Spleen (tissue), 11 donors: ENCODE results near the gene RNF208. TPM values are rescaled to one million over a fixed set of nuclear protein-coding genes. Genes with fewer than 3 reads are reported as not detected.
A peak's percentile ranks its signal among the peaks of the same experiment; 100 is the strongest.

Experiments used
- DNase-seq: peaks from one replicate; pipeline ENCODE4 v3.0.0-alpha.2; 2020
- H3K27ac ChIP-seq, 8 donors: fragments of 200-600 bp; sonication (generic) in 7 of 8; 1 replicate in 4 of 8; 2 replicates in 4 of 8; pipeline versions ENCODE4 v1.5.0 to v1.8.0; 2016 to 2021; ENCODE audit warnings: inconsistent platforms in 4 of 8, mild to moderate bottlenecking in 4 of 8, moderate library complexity in 1 of 8
- H3K27me3 ChIP-seq, 7 donors: fragments of 200-600 bp; sonication (generic) in 6 of 7; replicated peaks in 1 of 7; 1 replicate in 4 of 7; 2 replicates in 3 of 7; pipeline versions ENCODE4 v1.5.0 to v1.8.0; 2016 to 2021; ENCODE audit warnings: inconsistent platforms in 3 of 7, mild to moderate bottlenecking in 1 of 7
- H3K36me3 ChIP-seq, 6 donors: fragments of 200-600 bp; sonication (generic) in 5 of 6; 1 replicate in 4 of 6; 2 replicates in 2 of 6; pipeline versions ENCODE4 v1.5.0 to v1.8.0; 2016 to 2021; ENCODE audit warnings: inconsistent platforms in 2 of 6
- H3K4me1 ChIP-seq, 6 donors: fragments of 200-600 bp; sonication (generic) in 5 of 6; 1 replicate in 3 of 6; 2 replicates in 3 of 6; pipeline versions ENCODE4 v1.5.0 to v1.8.0; 2016 to 2021; ENCODE audit warnings: inconsistent platforms in 3 of 6
- H3K4me3 ChIP-seq, 8 donors: fragments of 200-600 bp; sonication (generic) in 7 of 8; 1 replicate in 4 of 8; 2 replicates in 4 of 8; pipeline versions ENCODE4 v1.5.0 to v1.8.0; 2016 to 2021; ENCODE audit warnings: inconsistent platforms in 4 of 8, mild to moderate bottlenecking in 4 of 8, moderate library complexity in 2 of 8
- H3K9me3 ChIP-seq, 8 donors: fragments of 200-600 bp; sonication (generic) in 7 of 8; 1 replicate in 4 of 8; 2 replicates in 4 of 8; pipeline versions ENCODE4 v1.5.0 to v1.8.0; 2016 to 2021; ENCODE audit warnings: inconsistent platforms in 4 of 8
- CTCF ChIP-seq, 11 experiments: fragments of 200-600 bp in 7 of 11; fragments of 450-650 bp in 4 of 11; sonication (generic) in 4 of 11; IDR thresholded peaks in 8 of 11; conservative IDR thresholded peaks in 3 of 11; 1 replicate in 7 of 11; 2 replicates in 4 of 11; pipeline versions ENCODE4 v1.4.0 to v1.8.0; 2016 to 2021; ENCODE audit warnings: antibody characterized with exemption in 11 of 11, inconsistent platforms in 4 of 11, mild to moderate bottlenecking in 1 of 11
- POLR2A ChIP-seq, 3 donors: fragments of 450-650 bp; IDR thresholded peaks; one replicate each; pipeline ENCODE4 v1.5.1; 2017; ENCODE audit warnings: antibody characterized with exemption in 3 of 3, mild to moderate bottlenecking in 1 of 3
- POLR2AphosphoS5 ChIP-seq, 3 donors: sonication (generic); formaldehyde crosslinking; IDR thresholded peaks; one replicate each; pipeline ENCODE4 v1.5.1; 2017; ENCODE audit warnings: antibody characterized with exemption in 3 of 3
- WGBS, 5 donors: extraction: QIAGEN DNeasy Blood & Tissue Kit in 3 of 5; methylation state at CpG; one replicate each; pipeline versions ENCODE4 v1.1.5 to v1.1.7; 2013 to 2018; 5-methylcytosine and 5-hydroxymethylcytosine counted together
- intact Hi-C: fragments of 100-400 bp; cut with DNase I; formaldehyde crosslinking; loops from one replicate; pipeline ENCODE4 v1.15.0; 2023; ENCODE audit warnings: low total_unique reads
- polyA plus RNA-seq, 3 donors: library from polyadenylated mRNA; stranded (reverse); fragments of 200-250 nt; gene quantifications; one replicate each; pipeline ENCODE4 v1.2.1, GENCODE V29; 2013
- total RNA-seq, 7 donors: library from RNA; depleted of rRNA in 3 of 7; stranded (reverse); fragments of >200 nt in 3 of 7; fragmentation: NEBNext Ultra II Directional in 4 of 7; extraction: Animal tissue kit (Norgen Biotek cat#: 25700) in 4 of 7; gene quantifications; one replicate each; pipeline versions ENCODE4 v1.1.0 to v1.2.1, GENCODE V29; 2016 to 2021
- donor health status: healthy with polysubstance abuse.
- donor health status: DM: no; HTN: no; CAD: no; lungs with moderate emphysema.
- donor health status: DM: no; HTN: no; CAD: no.
- donor health status: Bipolar disorder and iron deficiency.
- donor health status: healthy.
- donor health status: DM: no; HTN: no; CAD: no.
- donor health status: DM: yes; HTN: yes; CAD: no.

Gene RNF208
- total and polyA plus RNA-seq, 10 donors = 1.2 to 6.2 (median 2.7) TPM

- H3K4me1 ChIP-seq = peaks cover 25 to 79% (median 55%) of the 10 kb centered on the region in 6 donors
- DNase-seq = no peak
- 83 to 100% (median 86%) methylated on average over 1 to 11 of the region's 11 CpGs for WGBS, 5 donors
- intact Hi-C loops = no loop called here
- H3K27me3 ChIP-seq = peaks cover 0 to 9% (median 0%) of the 10 kb centered on the region in 7 donors
- peak overlapping the region in 2 of 8 donors; percentile 58 to 78 for H3K4me3 ChIP-seq
- H3K36me3 ChIP-seq = no peaks in the 10 kb centered on the region
- TF ChIP-seq POLR2A (IDR thresholded peaks at IDR 0.05) (no peak), POLR2AphosphoS5 (IDR thresholded peaks at IDR 0.05) (peak in 1 of 3 donors; percentile 7), CTCF (IDR thresholded peaks at IDR 0.05 in 8 of 11, conservative IDR thresholded peaks at IDR 0.05 in 3 of 11) (no peak)
- H3K9me3 ChIP-seq = no peaks in the 10 kb centered on the region
- H3K27ac ChIP-seq = no peak overlapping the region
These were observed 23.1 kb downstream of the RNF208 start for GRCh38 chr9:137198902-137199283.

GRCh38 chr9:137198051-137198901 lies 23.8 kb downstream of the RNF208 start:
- intact Hi-C loops = no loop called here
- DNase-seq = no peak
- Histone ChIP-seq H3K4me3 (peak overlapping the region in 1 of 8 donors; percentile 78), H3K27me3 (peaks cover 0 to 9% (median 0%) of the 10 kb centered on the region in 7 donors), H3K9me3 (no peaks in the 10 kb centered on the region), H3K27ac (no peak overlapping the region), H3K4me1 (peaks cover 19 to 74% (median 49%) of the 10 kb centered on the region in 6 donors), H3K36me3 (no peaks in the 10 kb centered on the region)
- WGBS, 5 donors = 79 to 94% (median 84%) methylated on average over 13 to 19 of the region's 19 CpGs
- no peak for TF ChIP-seq POLR2A (IDR thresholded peaks at IDR 0.05)
- TF ChIP-seq CTCF (IDR thresholded peaks at IDR 0.05 in 8 of 11, conservative IDR thresholded peaks at IDR 0.05 in 3 of 11) = no peak
- TF ChIP-seq POLR2AphosphoS5 (IDR thresholded peaks at IDR 0.05) = no peak

GRCh38 chr9:137195525-137196220 lies 26.4 kb downstream of the RNF208 start:
- DNase-seq = no peak
- intact Hi-C loops = no loop called here
- no peak overlapping the region for H3K4me3 ChIP-seq
- H3K36me3 ChIP-seq = peaks cover 0 to 19% (median 3%) of the 10 kb centered on the region in 6 donors
- no peak overlapping the region for H3K27ac ChIP-seq
- H3K9me3 ChIP-seq = no peaks in the 10 kb centered on the region
- peaks cover 8 to 58% (median 32%) of the 10 kb centered on the region in 6 donors for H3K4me1 ChIP-seq
- 85 to 94% (median 91%) methylated on average over 12 to 21 of the region's 21 CpGs for WGBS, 5 donors
- TF ChIP-seq CTCF (IDR thresholded peaks at IDR 0.05 in 8 of 11, conservative IDR thresholded peaks at IDR 0.05 in 3 of 11) (no peak), POLR2A (IDR thresholded peaks at IDR 0.05) (no peak), POLR2AphosphoS5 (IDR thresholded peaks at IDR 0.05) (no peak)
- peaks cover 0 to 9% (median 0%) of the 10 kb centered on the region in 7 donors for H3K27me3 ChIP-seq

- no peak overlapping the region for H3K27ac ChIP-seq
- intact Hi-C loops = no loop called here
- no peak overlapping the region for H3K4me3 ChIP-seq
These were observed 27.1 kb downstream of the RNF208 start for GRCh38 chr9:137194909-137195308.

More at GRCh38 chr9:137194909-137195308, 27.1 kb downstream of the RNF208 start:
- H3K4me1 ChIP-seq = peaks cover 13 to 66% (median 39%) of the 10 kb centered on the region in 6 donors
- DNase-seq = no peak
- H3K27me3 ChIP-seq = peaks cover 0 to 9% (median 0%) of the 10 kb centered on the region in 7 donors
- H3K9me3 ChIP-seq = no peaks in the 10 kb centered on the region
- TF ChIP-seq CTCF (IDR thresholded peaks at IDR 0.05 in 8 of 11, conservative IDR thresholded peaks at IDR 0.05 in 3 of 11) (no peak), POLR2AphosphoS5 (IDR thresholded peaks at IDR 0.05) (no peak), POLR2A (IDR thresholded peaks at IDR 0.05) (no peak)
- 83 to 100% (median 90%) methylated on average over 6 to 10 of the region's 10 CpGs for WGBS, 5 donors
- H3K36me3 ChIP-seq = peaks cover 0 to 26% (median 11%) of the 10 kb centered on the region in 6 donors
